Mesenchymal stem cell (in vitro differentiated cells and primary cell): ENCODE results near the gene DCTN2.
"Not testable (repeated sequence)": the region's sequence is repeated elsewhere in the genome, so short reads cannot be mapped to it uniquely, and the experiment has no call there.

Source experiments
- DNase-seq: peaks from one replicate; pipeline ENCODE4 v3.0.0-alpha.2; 2013
- H2AFZ ChIP-seq: one replicate; pipeline ENCODE4 v1.6.1; 2013; ENCODE audit warnings: low read depth, mild to moderate bottlenecking, control low read depth, inconsistent platforms, low read length, moderate library complexity
- H2AK5ac ChIP-seq: 2 replicates; pipeline ENCODE4 v1.6.1; 2013; ENCODE audit warnings: low read length, moderate library complexity, mild to moderate bottlenecking, inconsistent platforms; ENCODE audit not compliant: severe bottlenecking
- H2BK120ac ChIP-seq: one replicate; pipeline ENCODE4 v1.6.1; 2013; ENCODE audit warnings: low read depth, mild to moderate bottlenecking, inconsistent platforms, low read length, moderate library complexity
- H2BK12ac ChIP-seq, 2 experiments: one replicate each; pipeline ENCODE4 v1.6.1; 2013; ENCODE audit warnings: inconsistent platforms in 2 of 2, low read length in 2 of 2, mild to moderate bottlenecking in 2 of 2, moderate library complexity in 2 of 2, control low read depth in 1 of 2
- H2BK15ac ChIP-seq: one replicate; pipeline ENCODE4 v1.6.1; 2013; ENCODE audit warnings: mild to moderate bottlenecking, low read depth, inconsistent platforms; ENCODE audit not compliant: poor library complexity, severe bottlenecking
- H2BK5ac ChIP-seq: 2 replicates; pipeline ENCODE4 v1.6.1; 2013; ENCODE audit warnings: low read depth, mild to moderate bottlenecking, low read length, control low read depth, inconsistent platforms; ENCODE audit not compliant: poor library complexity, severe bottlenecking
- H3K14ac ChIP-seq, 2 experiments: one replicate each; pipeline ENCODE4 v1.6.1; 2013; ENCODE audit warnings: inconsistent platforms in 2 of 2, low read length in 2 of 2, control low read depth in 1 of 2, mild to moderate bottlenecking in 1 of 2, moderate library complexity in 1 of 2
- H3K18ac ChIP-seq, 2 experiments: one replicate each; pipeline ENCODE4 v1.6.1; 2013; ENCODE audit warnings: inconsistent platforms in 2 of 2, low read length in 2 of 2, control low read depth in 1 of 2, low read depth in 1 of 2, mild to moderate bottlenecking in 1 of 2
- H3K23ac ChIP-seq, 2 experiments: one replicate each; pipeline ENCODE4 v1.6.1; 2013; ENCODE audit warnings: inconsistent platforms in 2 of 2, low read length in 2 of 2, mild to moderate bottlenecking in 2 of 2, moderate library complexity in 2 of 2, control low read depth in 1 of 2
- H3K27ac ChIP-seq: 2 replicates; pipeline ENCODE4 v1.5.1; 2013; ENCODE audit warnings: mild to moderate bottlenecking, moderate library complexity, low read length, control low read depth, inconsistent platforms; ENCODE audit not compliant: poor library complexity, severe bottlenecking
- H3K27me3 ChIP-seq, 2 experiments: 2 replicates each; pipeline versions ENCODE4 v1.6.1 to v1.7.0; 2013; ENCODE audit warnings: low read length in 2 of 2, mild to moderate bottlenecking in 2 of 2, moderate library complexity in 2 of 2, control low read depth in 1 of 2, inconsistent platforms in 1 of 2; ENCODE audit not compliant: control insufficient read depth in 1 of 2, insufficient read depth in 1 of 2
- H3K36me3 ChIP-seq, 2 experiments: 2 replicates each; pipeline versions ENCODE4 v1.6.1 to v1.7.0; 2013; ENCODE audit warnings: low read length in 2 of 2, control low read depth in 1 of 2, inconsistent platforms in 1 of 2, low read depth in 1 of 2, mild to moderate bottlenecking in 1 of 2; ENCODE audit not compliant: insufficient read depth in 2 of 2, control insufficient read depth in 1 of 2
- H3K4ac ChIP-seq, 2 experiments: one replicate each; pipeline ENCODE4 v1.6.1; 2013; ENCODE audit warnings: inconsistent platforms in 2 of 2, low read length in 2 of 2, mild to moderate bottlenecking in 2 of 2, moderate library complexity in 2 of 2, control low read depth in 1 of 2, low read depth in 1 of 2
- H3K4me1 ChIP-seq: 2 replicates; pipeline ENCODE4 v1.6.1; 2013; ENCODE audit warnings: low read depth, low read length, control low read depth; ENCODE audit not compliant: control insufficient read depth, insufficient read depth
- H3K4me2 ChIP-seq: 2 replicates; pipeline ENCODE4 v1.6.1; 2013; ENCODE audit warnings: low read length, mild to moderate bottlenecking, inconsistent platforms; ENCODE audit not compliant: poor library complexity, severe bottlenecking
- H3K4me3 ChIP-seq, 2 experiments: 2 replicates each; pipeline versions ENCODE4 v1.5.1 to v1.7.0; 2013; ENCODE audit warnings: low read length in 2 of 2, mild to moderate bottlenecking in 2 of 2, control low read depth in 1 of 2, low read depth in 1 of 2; ENCODE audit not compliant: insufficient read depth in 1 of 2
- H3K79me1 ChIP-seq: replicated peaks from 2 replicates; pipeline ENCODE4 v1.6.1; 2013; ENCODE audit warnings: mild to moderate bottlenecking, control low read depth, low read length, inconsistent platforms; ENCODE audit not compliant: poor library complexity, severe bottlenecking
- H3K9ac ChIP-seq: 2 replicates; pipeline ENCODE4 v1.7.0; 2013; ENCODE audit warnings: mild to moderate bottlenecking, low read length, moderate library complexity
- H3K9me3 ChIP-seq: 2 replicates; pipeline ENCODE4 v1.7.0; 2013; ENCODE audit warnings: mild to moderate bottlenecking, low read length; ENCODE audit not compliant: control insufficient read depth
- H4K8ac ChIP-seq: one replicate; pipeline ENCODE4 v1.6.1; 2013; ENCODE audit warnings: inconsistent platforms, mild to moderate bottlenecking, low read length, moderate library complexity
- H4K91ac ChIP-seq: one replicate; pipeline ENCODE4 v1.6.1; 2013; ENCODE audit warnings: mild to moderate bottlenecking, low read length, inconsistent platforms
- WGBS: methylation state at CpG from one replicate; pipeline ENCODE4 v1.1.7; 2013; ENCODE audit warnings: mixed read lengths; 5-methylcytosine and 5-hydroxymethylcytosine counted together

The DCTN2 gene

GRCh38 chr12:57514246-57514645, 32.7 kb downstream of the DCTN2 start:
- WGBS: 97% methylated on average over 9 of the region's 9 CpGs

GRCh38 chr12:57513677-57514076, 33.3 kb downstream of the DCTN2 start:
- not testable (repeated sequence) for H2BK15ac ChIP-seq, H3K4me1 ChIP-seq, H3K9ac ChIP-seq, H2BK5ac ChIP-seq, H3K23ac ChIP-seq, H4K8ac ChIP-seq, H2AK5ac ChIP-seq, DNase-seq, H3K18ac ChIP-seq, H3K14ac ChIP-seq, H3K4ac ChIP-seq, H2AFZ ChIP-seq, H3K4me2 ChIP-seq, H3K27me3 ChIP-seq, H3K4me3 ChIP-seq, H2BK12ac ChIP-seq, H4K91ac ChIP-seq, H2BK120ac ChIP-seq, H3K9me3 ChIP-seq, H3K27ac ChIP-seq
- 99% methylated on average over 6 of the region's 6 CpGs for WGBS
- Histone ChIP-seq H3K79me1 (peaks cover 17% of the 10 kb centered on the region), H3K36me3 (peaks cover 59 to 84% of the 10 kb centered on the region in 2 experiments)

More at GRCh38 chr12:57514246-57514645, 32.7 kb downstream of the DCTN2 start:
- H3K4ac ChIP-seq, H2BK12ac ChIP-seq, H2BK15ac ChIP-seq, H3K27ac ChIP-seq, H3K14ac ChIP-seq, DNase-seq, H4K91ac ChIP-seq, H3K4me1 ChIP-seq, H2BK5ac ChIP-seq, H3K9me3 ChIP-seq, H2BK120ac ChIP-seq, H3K23ac ChIP-seq, H2AK5ac ChIP-seq, H2AFZ ChIP-seq, H3K4me3 ChIP-seq, H3K9ac ChIP-seq, H3K18ac ChIP-seq, H3K27me3 ChIP-seq, H4K8ac ChIP-seq, H3K4me2 ChIP-seq: not testable (repeated sequence)
- Histone ChIP-seq H3K36me3 (peaks cover 58 to 85% of the 10 kb centered on the region in 2 experiments), H3K79me1 (peaks cover 17% of the 10 kb centered on the region)

GRCh38 chr12:57513266-57513665, 33.7 kb downstream of the DCTN2 start:
- Histone ChIP-seq H3K4ac (no peak overlapping the region), H2BK15ac (no peak overlapping the region), H2AFZ (no peak overlapping the region), H3K36me3 (peaks cover 63 to 83% of the 10 kb centered on the region in 2 experiments), H3K9me3 (no peaks in the 10 kb centered on the region), H3K23ac (no peak overlapping the region), H4K91ac (no peak overlapping the region), H3K79me1 (peaks cover 17% of the 10 kb centered on the region), H2BK12ac (no peak overlapping the region), H2BK120ac (no peak overlapping the region), H3K14ac (no peak overlapping the region), H4K8ac (no peak overlapping the region), H3K4me3 (no peak overlapping the region), H3K4me1 (peaks cover 4% of the 10 kb centered on the region), H2AK5ac (no peak overlapping the region), H3K9ac (no peak overlapping the region), H2BK5ac (no peak overlapping the region), H3K18ac (no peak overlapping the region), H3K4me2 (no peak overlapping the region), H3K27ac (no peak overlapping the region), H3K27me3 (no peaks in the 10 kb centered on the region)
- no peak for DNase-seq
- 96% methylated on average over 4 of the region's 5 CpGs for WGBS

- Histone ChIP-seq H3K79me1 (peaks cover 17% of the 10 kb centered on the region), H3K14ac (no peak overlapping the region), H2AK5ac (no peak overlapping the region), H3K4me3 (no peak overlapping the region), H3K36me3 (peaks cover 63 to 77% of the 10 kb centered on the region in 2 experiments), H4K91ac (no peak overlapping the region), H3K9me3 (no peaks in the 10 kb centered on the region), H3K9ac (no peak overlapping the region), H3K4me2 (no peak overlapping the region), H3K4ac (no peak overlapping the region), H2BK12ac (no peak overlapping the region), H2BK15ac (no peak overlapping the region), H2AFZ (no peak overlapping the region), H4K8ac (peak overlapping the region; percentile 38), H3K18ac (no peak overlapping the region), H3K27me3 (no peaks in the 10 kb centered on the region), H3K23ac (no peak overlapping the region), H3K4me1 (peaks cover 4% of the 10 kb centered on the region), H3K27ac (no peak overlapping the region), H2BK120ac (no peak overlapping the region), H2BK5ac (no peak overlapping the region)
- no peak for DNase-seq
- WGBS: 98% methylated on average over 6 of the region's 6 CpGs
These were observed 34.3 kb downstream of the DCTN2 start for GRCh38 chr12:57512665-57513064.
